GM12892 (cell line): ENCODE results near the gene SLC39A11.

Source experiments
- POLR2A ChIP-seq: IDR thresholded peaks from 2 replicates; pipeline ENCODE4 v1.6.1; 2011; ENCODE audit warnings: low read depth, low read length, control low read depth
- POLR2AphosphoS5 ChIP-seq: IDR thresholded peaks from 2 replicates; pipeline ENCODE4 v1.6.1; 2011; ENCODE audit warnings: low read depth, low read length, control low read depth

DNA sequence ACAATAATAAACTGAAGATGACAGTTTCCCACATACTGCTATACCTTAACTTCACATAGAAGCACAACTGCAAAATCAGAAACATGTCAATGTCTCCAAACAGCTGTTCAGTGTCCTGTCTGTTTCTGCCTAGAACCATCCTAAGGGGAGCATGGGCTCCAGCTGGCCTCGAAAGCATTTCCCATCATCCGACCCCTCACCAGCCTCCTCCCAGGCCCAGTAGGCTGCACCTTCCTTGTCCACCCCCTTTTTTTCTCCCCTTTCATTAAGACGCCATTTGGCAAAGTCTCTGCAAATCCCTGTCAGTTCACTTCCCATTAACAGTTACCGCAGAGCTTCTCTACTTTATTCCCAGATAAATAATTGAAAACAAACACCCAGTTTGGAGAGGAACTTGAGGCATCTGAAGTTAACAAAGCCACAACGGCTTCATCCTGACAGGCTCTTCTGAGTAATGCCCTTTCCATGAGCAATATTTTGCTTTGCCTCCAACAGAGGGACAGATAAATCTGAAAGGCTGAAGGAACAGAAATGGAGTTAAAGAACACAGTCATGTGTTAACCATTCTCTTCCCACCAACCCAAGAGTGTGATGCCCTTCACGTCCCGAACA, 65.3 kb downstream of the SLC39A11 start:
- TF ChIP-seq POLR2AphosphoS5 (no peak), POLR2A (no peak)
